Neuron (in vitro differentiated cells): ENCODE data around the gene AGPAT3.

Source experiments
- H2AFZ ChIP-seq: one replicate; pipeline ENCODE4 v1.6.1; 2013; ENCODE audit warnings: low read depth, mild to moderate bottlenecking, inconsistent platforms, low read length, moderate library complexity
- H3K27me3 ChIP-seq: one replicate; pipeline ENCODE4 v1.6.1; 2013; ENCODE audit warnings: low read length; ENCODE audit not compliant: insufficient read depth
- H3K36me3 ChIP-seq: one replicate; pipeline ENCODE4 v1.6.1; 2013; ENCODE audit warnings: low read length; ENCODE audit not compliant: insufficient read depth
- H3K4me1 ChIP-seq: one replicate; pipeline ENCODE4 v1.6.1; 2013; ENCODE audit warnings: low read length; ENCODE audit not compliant: insufficient read depth
- H3K4me3 ChIP-seq: 2 replicates; pipeline ENCODE4 v1.5.1; 2013; ENCODE audit warnings: mild to moderate bottlenecking, low read length, moderate library complexity
- H3K9me3 ChIP-seq: one replicate; pipeline ENCODE4 v1.6.1; 2013; ENCODE audit warnings: low read length

Gene AGPAT3

DNA sequence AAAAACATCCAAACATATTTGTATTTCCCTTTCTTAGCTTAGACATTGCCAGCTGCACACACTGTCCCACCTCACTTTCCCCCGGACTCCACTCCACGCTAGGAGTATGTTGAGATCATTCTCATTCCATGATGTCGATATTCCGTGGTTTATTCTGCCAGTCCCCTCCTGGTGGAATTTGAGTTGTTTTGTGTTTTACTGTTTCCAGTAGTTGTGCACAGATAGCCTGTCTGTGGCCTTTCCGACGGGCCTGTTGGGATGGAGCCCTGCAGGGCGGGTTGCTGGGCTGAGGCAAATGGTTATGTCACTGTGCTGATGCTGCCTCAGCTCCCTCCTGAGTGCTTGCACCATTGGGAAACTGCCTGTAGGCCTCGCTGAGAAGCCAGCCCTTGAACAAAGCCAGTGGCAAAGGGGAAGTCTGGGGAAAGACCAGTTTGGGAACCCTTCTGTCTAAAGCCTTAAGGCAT lies 159.9 kb downstream of the AGPAT3 start:
- Histone ChIP-seq H3K9me3 (peaks cover 3% of the 10 kb centered on the region), H3K36me3 (no peaks in the 10 kb centered on the region)

DNA sequence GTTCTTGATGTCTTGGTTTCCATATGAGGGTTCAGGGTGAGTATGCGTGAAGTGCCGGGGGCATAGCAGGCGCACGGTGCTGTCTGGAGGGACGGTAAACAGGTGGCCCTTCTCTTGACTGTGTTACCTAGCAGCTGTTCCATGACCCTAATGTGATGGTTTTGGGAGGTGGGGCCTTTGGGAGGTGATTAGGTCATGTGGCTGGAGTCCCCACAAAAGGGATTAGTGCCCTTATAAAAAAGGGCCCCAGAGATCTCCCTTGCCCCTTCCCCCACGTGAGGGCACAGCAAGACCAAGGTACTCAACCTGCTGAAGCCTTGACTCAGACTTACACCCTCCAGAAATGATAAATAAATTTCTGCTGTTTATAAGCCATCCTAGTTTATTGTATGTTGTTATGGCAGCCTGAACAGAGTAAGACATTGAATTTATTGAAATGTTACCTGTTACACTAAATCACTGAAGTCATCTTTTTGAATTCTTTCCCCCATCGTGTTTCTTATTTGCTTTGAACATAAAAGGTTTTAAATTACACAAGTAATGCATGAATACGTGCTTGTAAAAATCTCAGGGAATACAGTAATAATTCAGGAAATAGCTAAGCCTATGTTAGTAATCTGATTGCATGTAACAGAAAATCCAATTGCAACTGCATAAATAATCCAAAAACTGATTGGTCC lies 162.7 kb downstream of the AGPAT3 start:
- Histone ChIP-seq H3K4me3 (no peak overlapping the region), H3K9me3 (peaks cover 3% of the 10 kb centered on the region), H3K27me3 (no peaks in the 10 kb centered on the region), H3K4me1 (peaks cover 16% of the 10 kb centered on the region), H2AFZ (no peak overlapping the region), H3K36me3 (peaks cover 11% of the 10 kb centered on the region)

More for the DNA sequence above, 159.9 kb downstream of the AGPAT3 start:
- Histone ChIP-seq H2AFZ (no peak overlapping the region), H3K4me3 (no peak overlapping the region), H3K27me3 (no peaks in the 10 kb centered on the region), H3K4me1 (peaks cover 19% of the 10 kb centered on the region)

DNA sequence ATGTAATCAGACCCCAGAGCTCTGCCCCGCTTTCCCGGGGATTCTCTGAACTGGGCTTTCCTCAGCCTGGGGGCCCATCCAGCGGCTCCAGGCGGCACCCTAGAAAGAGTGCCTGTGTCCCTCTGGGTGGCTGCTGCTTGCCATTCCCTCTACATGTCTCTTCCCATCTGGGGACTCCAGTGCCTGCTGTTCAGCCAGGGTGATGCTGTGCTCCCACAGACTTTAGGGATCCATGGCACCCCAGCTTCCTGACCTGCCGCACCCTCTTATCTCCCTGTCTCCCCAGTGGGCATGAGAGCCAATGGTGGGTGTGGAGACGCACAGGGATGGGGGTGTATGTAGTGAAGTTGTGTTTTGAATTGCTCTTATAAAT lies 163.2 kb downstream of the AGPAT3 start:
- peaks cover 16% of the 10 kb centered on the region for H3K4me1 ChIP-seq
- H3K27me3 ChIP-seq = no peaks in the 10 kb centered on the region
- H3K36me3 ChIP-seq = peaks cover 16% of the 10 kb centered on the region
- H3K9me3 ChIP-seq = peaks cover 3% of the 10 kb centered on the region
- no peak overlapping the region for H3K4me3 ChIP-seq
- H2AFZ ChIP-seq = no peak overlapping the region

DNA sequence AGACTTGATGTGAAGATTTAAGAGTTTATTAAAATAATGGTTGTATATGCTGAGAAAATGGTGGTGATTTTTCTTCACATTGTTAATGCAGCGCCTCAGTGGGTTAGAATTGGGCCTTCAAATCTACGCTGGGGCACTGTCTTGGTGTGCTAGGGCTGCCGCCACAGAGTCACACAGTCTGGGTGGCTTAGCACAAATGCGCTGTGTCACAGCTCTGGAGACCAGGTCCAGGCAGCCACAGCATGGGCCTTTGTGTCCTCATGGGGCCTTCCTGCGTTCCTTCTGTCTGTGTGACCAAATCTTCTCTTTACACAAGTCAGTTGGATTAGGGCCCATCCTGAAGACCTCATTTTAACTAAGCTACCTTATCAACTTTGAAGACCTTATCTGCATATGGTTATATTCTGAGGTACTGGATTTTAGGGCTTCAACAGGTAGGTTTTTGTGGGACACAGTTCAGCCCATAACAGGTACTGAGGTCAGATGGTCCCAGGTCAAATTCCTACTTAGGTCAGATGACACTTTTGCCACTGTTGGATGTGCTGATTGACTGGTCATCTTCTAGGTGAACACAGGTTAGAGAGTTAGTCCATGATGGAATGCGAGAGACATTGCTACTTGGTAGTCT lies 164.6 kb downstream of the AGPAT3 start:
- Histone ChIP-seq H3K4me1 (peaks cover 16% of the 10 kb centered on the region), H3K4me3 (no peak overlapping the region), H3K9me3 (peaks cover 3% of the 10 kb centered on the region), H3K36me3 (peaks cover 24% of the 10 kb centered on the region), H2AFZ (no peak overlapping the region), H3K27me3 (no peaks in the 10 kb centered on the region)

DNA sequence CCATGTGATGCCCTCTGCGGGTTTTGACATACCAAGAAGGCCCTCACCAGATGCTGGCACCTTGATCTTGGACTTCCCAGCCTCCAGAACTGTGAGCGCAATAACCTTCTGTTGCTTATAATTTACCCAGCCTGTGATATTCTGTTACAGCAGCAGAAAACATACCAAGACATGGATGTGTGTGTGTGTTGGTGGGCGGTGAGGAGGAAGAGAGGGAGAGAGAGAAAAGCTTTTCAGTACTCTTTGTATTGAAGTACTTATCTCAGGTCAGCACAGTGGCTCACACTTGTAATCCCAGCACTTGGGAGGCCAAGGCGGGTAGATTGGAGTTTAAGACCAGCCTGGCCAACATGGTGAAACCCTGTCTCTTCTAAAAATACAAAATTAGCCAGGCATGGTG lies 170.2 kb downstream of the AGPAT3 start:
- Histone ChIP-seq H3K4me1 (no peaks in the 10 kb centered on the region), H3K27me3 (no peaks in the 10 kb centered on the region), H3K36me3 (peaks cover 70% of the 10 kb centered on the region), H2AFZ (no peak overlapping the region), H3K4me3 (no peak overlapping the region), H3K9me3 (no peaks in the 10 kb centered on the region)
